T-cell (primary cell): ENCODE data around the gene KCNG4. TPM values are rescaled to one million over a fixed set of nuclear protein-coding genes. Genes with fewer than 3 reads are reported as not detected.

ENCODE experiments used
- ATAC-seq, 4 experiments: fragments of 200-7000 bp in 3 of 4; fragments of 150-1000 bp in 1 of 4; cut with Tn5 transposase; replicated peaks in 1 of 4; 1 replicate in 3 of 4; 2 replicates in 1 of 4; pipeline ENCODE4 v1.10.0; 2021; ENCODE audit warnings: moderate library complexity in 3 of 4, mild to moderate bottlenecking in 2 of 4, moderate number of reproducible peaks in 1 of 4
- CTCF ChIA-PET, 2 donors: fragments of 300-600 bp; sonication (Branson Sonifier 250); formaldehyde crosslinking; loops; one replicate each; lab custom pipeline; 2022; ENCODE audit warnings: antibody characterized with exemption in 2 of 2; lab: Charles Lee
- POLR2A ChIA-PET, 2 donors: fragments of 300-600 bp; sonication (Branson Sonifier 250); formaldehyde crosslinking; loops; one replicate each; lab custom pipeline; 2022; ENCODE audit warnings: antibody characterized with exemption in 2 of 2; lab: Charles Lee
- DNase-seq, 35 experiments: peaks; one replicate each; pipeline versions ENCODE4 v3.0.0 to v3.0.0-alpha.2; 2013 to 2023
- H3K27ac ChIP-seq: one replicate; pipeline ENCODE4 v1.5.1; 2013; ENCODE audit warnings: low read length
- H3K27me3 ChIP-seq, 2 experiments: replicated peaks in 1 of 2; 1 replicate in 1 of 2; 2 replicates in 1 of 2; pipeline versions ENCODE4 v1.6.1 to v1.7.0; 2013; ENCODE audit warnings: low read length in 1 of 2, mixed read lengths in 1 of 2; ENCODE audit not compliant: control insufficient read depth in 2 of 2, insufficient read depth in 2 of 2; ENCODE audit errors: extremely low read depth in 1 of 2
- H3K36me3 ChIP-seq, 2 donors: 1 replicate in 1 of 2; 2 replicates in 1 of 2; pipeline versions ENCODE4 v1.6.1 to v1.7.0; 2013; ENCODE audit warnings: low read length in 1 of 2; ENCODE audit not compliant: control insufficient read depth in 2 of 2, insufficient read depth in 1 of 2; ENCODE audit errors: extremely low read depth in 1 of 2
- H3K4me1 ChIP-seq, 2 experiments: 1 replicate in 1 of 2; 2 replicates in 1 of 2; pipeline versions ENCODE4 v1.6.1 to v1.7.0; 2013; ENCODE audit warnings: low read length in 2 of 2, mixed read lengths in 1 of 2; ENCODE audit not compliant: insufficient read depth in 2 of 2, control insufficient read depth in 1 of 2; ENCODE audit errors: extremely low read depth in 1 of 2
- H3K4me3 ChIP-seq, 2 donors: 1 replicate in 1 of 2; 2 replicates in 1 of 2; pipeline versions ENCODE4 v1.5.1 to v1.7.0; 2013; ENCODE audit warnings: mild to moderate bottlenecking in 2 of 2, low read length in 1 of 2, moderate library complexity in 1 of 2; ENCODE audit not compliant: control insufficient read depth in 1 of 2; ENCODE audit errors: extremely low read depth in 1 of 2
- H3K9me3 ChIP-seq: 2 replicates; pipeline ENCODE4 v1.7.0; 2013
- H3K27ac Mint-ChIP-seq, 2 donors: one replicate each; pipeline ENCODE4 v1.8.0; 2020 to 2021; ENCODE audit warnings: mild to moderate bottlenecking in 2 of 2, mixed read lengths in 2 of 2
- H3K27me3 Mint-ChIP-seq, 2 donors: one replicate each; pipeline ENCODE4 v1.8.0; 2021 to 2022; ENCODE audit warnings: mixed read lengths in 2 of 2
- H3K36me3 Mint-ChIP-seq: one replicate; pipeline ENCODE4 v1.8.0; 2021; ENCODE audit warnings: mixed read lengths
- H3K4me1 Mint-ChIP-seq, 3 donors: one replicate each; pipeline ENCODE4 v1.8.0; 2020 to 2022; ENCODE audit warnings: mixed read lengths in 3 of 3, mild to moderate bottlenecking in 1 of 3
- H3K4me3 Mint-ChIP-seq, 3 donors: one replicate each; pipeline ENCODE4 v1.8.0; 2020 to 2022; ENCODE audit warnings: mild to moderate bottlenecking in 3 of 3, mixed read lengths in 3 of 3, moderate library complexity in 3 of 3
- H3K9me3 Mint-ChIP-seq, 3 donors: one replicate each; pipeline ENCODE4 v1.8.0; 2020 to 2022; ENCODE audit warnings: mixed read lengths in 3 of 3
- WGBS: methylation state at CpG from one replicate; pipeline ENCODE4 v1.1.5; 2013; ENCODE audit warnings: missing lambda C conversion rate; ENCODE audit not compliant: insufficient coverage; 5-methylcytosine and 5-hydroxymethylcytosine counted together
- total RNA-seq, 35 experiments: library from RNA in 6 of 35; stranded (reverse) in 6 of 35; fragments of 120-200 nt in 1 of 35; gene quantifications; one replicate each; pipeline versions ENCODE4 v1.2.1 to v1.2.4 and lab custom pipeline; 2013 to 2026

KCNG4 gene
- total RNA-seq, 5 donors from 2014 or later (not counting 1 experiment from before 2014, with no cell fraction given): not detected

DNA sequence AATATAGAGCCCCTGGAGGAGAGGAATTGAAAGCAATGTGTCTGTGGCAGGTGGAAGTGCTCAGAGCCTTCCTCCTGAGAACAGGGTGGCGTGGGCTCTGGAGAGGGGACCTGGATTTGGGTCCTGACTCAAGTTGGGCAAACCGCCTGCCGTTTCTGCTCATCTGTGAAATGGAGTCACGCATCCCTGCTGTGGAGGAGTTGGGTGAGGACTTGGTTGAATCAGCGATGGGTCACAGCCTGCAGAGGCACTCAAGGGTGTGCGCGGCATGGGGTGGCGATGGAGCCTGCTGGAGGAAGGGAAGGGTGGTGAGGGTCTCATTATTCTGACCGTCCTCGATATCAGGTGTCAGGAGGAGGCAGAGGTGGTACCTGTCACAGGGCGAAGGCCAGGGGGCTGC lies 45.8 kb downstream of the KCNG4 start:
- Mint-ChIP-seq H3K4me1 (peaks cover 17 to 21% (median 17%) of the 10 kb centered on the region in 3 donors), H3K9me3 (no peaks in the 10 kb centered on the region), H3K4me3 (peak overlapping the region; percentile 45 to 71 (median 54)), H3K27ac (peak overlapping the region; percentile 63 to 70), H3K27me3 (peaks cover 0 to 3% of the 10 kb centered on the region in 2 donors), H3K36me3 (no peaks in the 10 kb centered on the region)
- H3K4me1 ChIP-seq: peaks cover 8 to 22% of the 10 kb centered on the region in 2 experiments
- DNase-seq (no peak), ATAC-seq (peak in 2 of 4 experiments; percentile 15 to 19)
- peaks cover 1 to 11% of the 10 kb centered on the region in 2 experiments for H3K27me3 ChIP-seq
- POLR2A ChIA-PET: no interaction called here
- H3K36me3 ChIP-seq: no peaks in the 10 kb centered on the region
- peak overlapping the region in 1 of 2 donors; percentile 0 for H3K4me3 ChIP-seq
- CTCF ChIA-PET: no interaction called here
- WGBS: 83% methylated on average over 11 of the region's 11 CpGs
- H3K27ac ChIP-seq: no peak overlapping the region
- H3K9me3 ChIP-seq: no peaks in the 10 kb centered on the region

DNA sequence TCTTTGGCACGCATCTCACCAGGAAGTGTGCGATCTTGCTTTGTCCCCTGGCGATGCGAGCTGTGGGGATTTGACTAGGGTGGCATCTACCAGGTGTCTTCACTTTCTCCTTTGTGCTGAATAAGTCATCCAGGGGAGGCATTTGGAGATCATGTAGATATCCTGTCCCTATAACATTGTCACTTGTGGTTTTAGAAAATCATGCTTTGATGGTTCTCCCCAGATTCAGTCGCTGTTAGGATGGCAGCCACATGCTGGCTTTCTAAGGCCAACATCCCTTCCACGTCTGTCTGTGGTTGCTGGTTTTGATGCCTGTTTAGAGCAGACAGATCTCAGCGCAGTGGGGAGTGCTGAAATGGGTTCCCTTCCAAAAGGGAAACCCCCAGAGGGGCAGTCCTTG lies 46.3 kb downstream of the KCNG4 start:
- CTCF ChIA-PET: no interaction called here
- Histone ChIP-seq H3K27ac (peak overlapping the region; percentile 27), H3K36me3 (no peaks in the 10 kb centered on the region), H3K27me3 (peaks cover 0 to 8% of the 10 kb centered on the region in 2 experiments), H3K4me3 (no peak overlapping the region), H3K4me1 (peaks cover 8 to 22% of the 10 kb centered on the region in 2 experiments), H3K9me3 (no peaks in the 10 kb centered on the region)
- peak overlapping the region; percentile 45 to 71 (median 54) for H3K4me3 Mint-ChIP-seq
- no peaks in the 10 kb centered on the region for H3K9me3 Mint-ChIP-seq
- ATAC-seq: peak in 3 of 4 experiments; percentile 11 to 78 (median 31)
- POLR2A ChIA-PET: no interaction called here
- DNase-seq: peak in 9 of 35 experiments; percentile 5 to 37 (median 16)
- peak overlapping the region; percentile 63 to 70 for H3K27ac Mint-ChIP-seq
- no peaks in the 10 kb centered on the region for H3K36me3 Mint-ChIP-seq
- H3K27me3 Mint-ChIP-seq: peaks cover 0 to 3% of the 10 kb centered on the region in 2 donors
- 46% methylated on average over 2 of the region's 7 CpGs for WGBS
- peaks cover 17 to 21% (median 17%) of the 10 kb centered on the region in 3 donors for H3K4me1 Mint-ChIP-seq

DNA sequence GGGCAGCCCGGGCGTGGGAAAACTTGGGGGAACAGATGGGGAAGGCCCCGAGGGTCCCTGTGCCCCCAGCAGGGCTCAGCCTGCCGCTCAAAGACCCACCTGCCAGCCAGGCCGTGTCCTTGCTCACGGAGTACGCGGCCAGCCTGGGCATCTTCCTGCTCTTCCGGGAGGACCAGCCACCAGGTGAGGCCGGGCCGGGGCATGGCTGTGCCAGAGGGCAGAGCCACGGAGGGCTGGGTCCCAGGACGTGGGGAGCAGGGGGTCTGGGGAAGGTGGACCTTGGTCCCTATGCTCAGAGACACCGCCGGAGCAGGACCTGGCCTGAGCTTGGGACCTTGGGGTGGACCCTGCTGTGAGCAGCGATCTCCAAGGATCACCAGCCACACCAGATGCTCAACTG lies 48.3 kb downstream of the KCNG4 start:
- Histone ChIP-seq H3K4me3 (no peak overlapping the region), H3K36me3 (no peaks in the 10 kb centered on the region), H3K27ac (no peak overlapping the region), H3K9me3 (no peaks in the 10 kb centered on the region), H3K27me3 (no peaks in the 10 kb centered on the region), H3K4me1 (peaks cover 8 to 28% of the 10 kb centered on the region in 2 experiments)
- no peak for ATAC-seq
- Mint-ChIP-seq H3K4me1 (peaks cover 22 to 25% (median 23%) of the 10 kb centered on the region in 3 donors), H3K27ac (no peak overlapping the region), H3K9me3 (no peaks in the 10 kb centered on the region), H3K27me3 (no peaks in the 10 kb centered on the region), H3K4me3 (no peak overlapping the region), H3K36me3 (no peaks in the 10 kb centered on the region)
- WGBS: 92% methylated on average over 10 of the region's 16 CpGs
- DNase-seq: no peak
- CTCF ChIA-PET: no interaction called here
- POLR2A ChIA-PET: no interaction called here

DNA sequence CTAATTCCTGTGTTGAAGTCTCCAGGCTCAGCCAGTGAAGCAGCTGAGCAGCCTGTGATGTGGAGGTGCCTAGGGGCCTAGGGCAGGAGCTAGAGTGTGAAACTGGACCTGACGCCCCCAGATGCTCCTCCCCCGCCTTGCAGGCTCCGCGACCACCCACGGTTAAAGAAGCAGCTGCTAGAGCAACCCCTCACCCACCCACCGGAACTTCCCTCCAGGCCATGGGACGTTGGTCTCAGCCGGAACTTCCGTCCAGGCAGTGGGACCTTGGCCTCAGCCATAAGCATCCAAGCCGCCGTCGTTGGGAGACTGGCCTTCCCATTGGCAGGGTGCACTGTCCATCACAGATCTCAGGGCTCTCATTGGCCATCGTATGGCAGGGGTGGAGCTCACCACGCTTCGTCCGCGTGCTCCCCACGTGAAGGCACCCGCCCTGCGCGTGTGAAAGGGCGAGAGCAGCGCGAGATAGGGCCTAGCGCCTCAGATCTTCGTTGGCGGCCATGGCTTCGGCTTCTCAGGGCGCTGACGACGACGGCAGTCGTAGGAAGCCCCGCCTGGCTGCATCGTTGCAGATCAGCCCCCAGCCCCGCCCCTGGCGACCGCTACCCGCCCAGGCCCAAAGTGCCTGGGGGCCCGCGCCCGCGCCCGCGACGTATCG lies 49.0 kb downstream of the KCNG4 start, which contains the start of gene ADAD2:
ADAD2 (plus strand) TSS at position 427 of the 658 bp plus-strand sequence; CDS start at position 501, 74 bp downstream.
- no peak within 1 kb of the TSS for H3K27ac ChIP-seq
- no peak for ATAC-seq
- ChIA-PET POLR2A (no interaction called here), CTCF (no interaction called here)
- no peaks in the 10 kb centered on the region for H3K27me3 ChIP-seq
- Mint-ChIP-seq H3K27me3 (no peaks in the 10 kb centered on the region), H3K9me3 (no peaks in the 10 kb centered on the region), H3K4me3 (no peak within 1 kb of the TSS), H3K36me3 (no peaks in the 10 kb centered on the region), H3K27ac (no peak within 1 kb of the TSS), H3K4me1 (peaks cover 27 to 30% (median 28%) of the 10 kb centered on the region in 3 donors)
- no peak for DNase-seq
- peaks cover 9 to 34% of the 10 kb centered on the region in 2 experiments for H3K4me1 ChIP-seq
- 94% methylated on average over 47 of the region's 47 CpGs for WGBS
- no peaks in the 10 kb centered on the region for H3K9me3 ChIP-seq
- H3K4me3 ChIP-seq: no peak within 1 kb of the TSS
- no peaks in the 10 kb centered on the region for H3K36me3 ChIP-seq

DNA sequence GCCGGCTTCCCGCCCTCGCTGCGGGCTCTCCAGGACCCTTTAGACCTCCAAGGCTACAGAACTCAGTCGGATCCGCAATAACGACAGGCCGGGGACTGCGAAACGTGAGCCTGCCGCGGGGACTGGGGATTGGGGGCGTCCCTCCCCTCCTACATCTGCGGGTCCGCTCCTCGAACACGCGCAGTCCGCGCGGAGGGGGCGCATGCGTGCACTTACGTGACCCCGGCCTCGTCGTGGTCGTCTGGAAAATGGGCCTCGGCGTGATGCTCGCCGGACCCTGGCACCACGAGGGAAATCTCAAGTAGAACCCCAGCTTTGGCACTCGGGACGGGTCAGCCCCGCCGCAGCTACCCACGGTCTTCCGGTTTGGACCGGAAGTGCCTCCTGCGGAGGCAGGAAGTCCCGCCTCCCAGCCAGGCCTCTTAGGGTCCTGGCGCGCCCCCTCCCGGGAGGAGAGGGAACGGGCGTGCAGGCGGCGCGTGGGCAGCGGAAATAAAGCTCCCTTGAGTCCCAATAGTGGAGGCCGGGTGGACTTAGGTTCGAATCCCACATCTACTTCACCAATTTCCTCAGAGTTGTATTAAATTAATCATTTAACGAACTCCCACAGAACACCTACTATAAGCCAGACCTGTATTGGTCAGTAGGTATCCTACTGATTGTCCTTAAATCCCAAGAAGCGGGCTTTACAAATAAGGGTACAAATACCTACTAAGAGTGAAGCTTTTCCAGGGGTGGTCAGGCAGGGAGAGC lies 53.0 kb downstream of the KCNG4 start, which contains the start of gene TAF1C:
TAF1C (minus strand) TSS at position 373 of the 753 bp plus-strand sequence. CDS start 2,069 bp downstream, outside the sequence.
- H3K27ac Mint-ChIP-seq: peak within 1 kb of the TSS; percentile 89 to 93

DNA sequence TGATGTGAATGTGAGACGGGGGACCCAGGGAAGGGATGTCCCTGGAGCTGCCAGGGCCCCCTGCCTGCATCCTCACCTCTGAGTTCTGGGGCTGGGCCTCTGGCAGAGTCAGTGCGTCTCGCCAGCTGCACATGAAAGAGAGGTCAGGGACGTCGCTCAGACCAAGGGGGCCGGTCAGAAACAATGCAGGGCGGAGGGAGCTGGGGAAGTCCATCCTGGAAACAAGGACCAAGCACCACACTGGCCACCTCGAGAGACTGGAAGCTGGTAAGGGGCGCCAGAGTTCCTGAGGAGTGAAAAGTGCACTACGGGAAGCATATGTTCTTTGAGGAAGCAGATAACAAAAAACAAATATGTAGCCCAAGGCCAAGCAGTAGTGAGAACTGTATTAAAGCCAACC lies 55.0 kb downstream of the KCNG4 start:
- peaks cover 16% of the 10 kb centered on the region for H3K36me3 Mint-ChIP-seq

More for the DNA sequence above, 53.0 kb downstream of the KCNG4 start, which contains the start of gene TAF1C:
- Mint-ChIP-seq H3K9me3 (no peaks in the 10 kb centered on the region), H3K36me3 (peaks cover 13% of the 10 kb centered on the region), H3K27me3 (no peaks in the 10 kb centered on the region), H3K4me1 (peaks cover 25 to 30% (median 28%) of the 10 kb centered on the region in 3 donors), H3K4me3 (peak within 1 kb of the TSS; percentile 92 to 96 (median 93))
- 0% methylated on average over 42 of the region's 55 CpGs for whole genome bisulfite sequencing
- peaks cover 3 to 27% of the 10 kb centered on the region in 2 experiments for H3K4me1 ChIP-seq
- peak within 1 kb of the TSS; percentile 88 to 97 for H3K4me3 ChIP-seq
- H3K27ac ChIP-seq: peak within 1 kb of the TSS; percentile 52
- H3K9me3 ChIP-seq: no peaks in the 10 kb centered on the region
- ATAC-seq (peak; percentile 95 to 98 (median 96)), DNase-seq (peak; percentile 74 to 96 (median 85))
- H3K27me3 ChIP-seq: no peaks in the 10 kb centered on the region
- peaks cover 10 to 30% of the 10 kb centered on the region in 2 donors for H3K36me3 ChIP-seq
- CTCF ChIA-PET: interaction anchor here (0.5 to 1.9 kb wide), 19 partner anchors 12 to 1557 kb away, joined by 3 to 67 read pairs (median 4); partner anchors contain the start of genes HSBP1 (in 1 of the 2), HSDL1 (in 1 of the 2) and MBTPS1 (in 1 of the 2)
- POLR2A ChIA-PET: interaction anchor here (0.7 to 1.2 kb wide), 2 partner anchors 70 to 260 kb away, joined by 3 to 7 read pairs; partner anchors contain the start of gene MBTPS1 (in 1 of the 2)

More for the DNA sequence above, 55.0 kb downstream of the KCNG4 start:
- peaks cover 15 to 47% of the 10 kb centered on the region in 2 donors for H3K36me3 ChIP-seq
- H3K27me3 ChIP-seq: no peaks in the 10 kb centered on the region
- H3K4me1 ChIP-seq: peaks cover 3 to 27% of the 10 kb centered on the region in 2 experiments
- DNase-seq: no peak
- ChIA-PET CTCF (no interaction called here), POLR2A (no interaction called here)
- H3K4me3 Mint-ChIP-seq: peak overlapping the region; percentile 92 to 96 (median 93)
- ATAC-seq: no peak
- no peak overlapping the region for H3K27ac ChIP-seq
- no peaks in the 10 kb centered on the region for H3K9me3 Mint-ChIP-seq
- H3K9me3 ChIP-seq: no peaks in the 10 kb centered on the region
- H3K27ac Mint-ChIP-seq: peak overlapping the region in 1 of 2 donors; percentile 28
- WGBS: 94% methylated on average over 10 of the region's 10 CpGs
- H3K4me1 Mint-ChIP-seq: peaks cover 25 to 30% (median 28%) of the 10 kb centered on the region in 3 donors
- no peaks in the 10 kb centered on the region for H3K27me3 Mint-ChIP-seq
- no peak overlapping the region for H3K4me3 ChIP-seq
